Effector memory CD4-positive, alpha-beta T cell (primary cell): Measurements from ENCODE around the gene ASB5.
"Not testable (repeated sequence)": the region's sequence is repeated elsewhere in the genome, so short reads cannot be mapped to it uniquely, and the experiment has no call there.

Experiments
- DNase-seq, 3 donors: peaks; one replicate each; pipeline ENCODE4 v3.0.0-alpha.2; 2020
- H3K27ac ChIP-seq: 2 replicates; pipeline ENCODE4 v1.7.0; 2013; ENCODE audit warnings: mild to moderate bottlenecking, low read length, moderate library complexity; ENCODE audit not compliant: insufficient read depth, poor library complexity, severe bottlenecking
- H3K27me3 ChIP-seq: replicated peaks from 2 replicates; pipeline ENCODE4 v1.7.0; 2013; ENCODE audit warnings: mild to moderate bottlenecking, low read length; ENCODE audit not compliant: insufficient read depth, control insufficient read depth, poor library complexity, severe bottlenecking
- H3K36me3 ChIP-seq: 2 replicates; pipeline ENCODE4 v1.7.0; 2013; ENCODE audit warnings: mild to moderate bottlenecking, low read length, moderate library complexity; ENCODE audit not compliant: control insufficient read depth, insufficient read depth
- H3K4me1 ChIP-seq: 2 replicates; pipeline ENCODE4 v1.7.0; 2013; ENCODE audit warnings: low read length, mild to moderate bottlenecking; ENCODE audit not compliant: control insufficient read depth, insufficient read depth, poor library complexity, severe bottlenecking
- H3K4me3 ChIP-seq: 2 replicates; pipeline ENCODE4 v1.7.0; 2013; ENCODE audit warnings: low read length, low read depth, mild to moderate bottlenecking; ENCODE audit not compliant: insufficient read depth, poor library complexity, severe bottlenecking
- H3K9me3 ChIP-seq: 2 replicates; pipeline ENCODE4 v1.7.0; 2013; ENCODE audit warnings: mild to moderate bottlenecking, low read length, moderate library complexity; ENCODE audit not compliant: control insufficient read depth

Gene ASB5

GRCh38 chr4:176236946-176237345 lies 32.1 kb downstream of the ASB5 start:
- Histone ChIP-seq H3K27me3 (no peaks in the 10 kb centered on the region), H3K4me1 (no peaks in the 10 kb centered on the region), H3K36me3 (no peaks in the 10 kb centered on the region), H3K27ac (no peak overlapping the region), H3K4me3 (no peak overlapping the region), H3K9me3 (no peaks in the 10 kb centered on the region)
- DNase-seq = no peak

- Histone ChIP-seq H3K9me3 (no peaks in the 10 kb centered on the region), H3K36me3 (no peaks in the 10 kb centered on the region), H3K27me3 (no peaks in the 10 kb centered on the region), H3K27ac (no peak overlapping the region), H3K4me3 (no peak overlapping the region), H3K4me1 (no peaks in the 10 kb centered on the region)
- no peak for DNase-seq
These were observed 38.2 kb downstream of the ASB5 start for GRCh38 chr4:176230836-176231235.

GRCh38 chr4:176229645-176230044 lies 39.4 kb downstream of the ASB5 start:
- H3K4me3 ChIP-seq = no peak overlapping the region
- H3K27ac ChIP-seq = no peak overlapping the region
- H3K9me3 ChIP-seq = no peaks in the 10 kb centered on the region
- no peak for DNase-seq
- no peaks in the 10 kb centered on the region for H3K27me3 ChIP-seq
- no peaks in the 10 kb centered on the region for H3K4me1 ChIP-seq
- H3K36me3 ChIP-seq = no peaks in the 10 kb centered on the region

- no peaks in the 10 kb centered on the region for H3K36me3 ChIP-seq
- no peak for DNase-seq
- no peak overlapping the region for H3K27ac ChIP-seq
- H3K9me3 ChIP-seq = no peaks in the 10 kb centered on the region
- H3K4me3 ChIP-seq = no peak overlapping the region
- no peaks in the 10 kb centered on the region for H3K4me1 ChIP-seq
- H3K27me3 ChIP-seq = no peaks in the 10 kb centered on the region
These were observed 42.3 kb downstream of the ASB5 start for GRCh38 chr4:176226736-176227135.

GRCh38 chr4:176223561-176223960 lies 45.5 kb downstream of the ASB5 start:
- H3K9me3 ChIP-seq = no peaks in the 10 kb centered on the region

GRCh38 chr4:176222149-176222548 lies 46.9 kb downstream of the ASB5 start:
- Histone ChIP-seq H3K27ac (no peak overlapping the region), H3K4me3 (no peak overlapping the region), H3K36me3 (no peaks in the 10 kb centered on the region), H3K9me3 (no peaks in the 10 kb centered on the region), H3K27me3 (no peaks in the 10 kb centered on the region), H3K4me1 (no peaks in the 10 kb centered on the region)
- no peak for DNase-seq

More at GRCh38 chr4:176223561-176223960, 45.5 kb downstream of the ASB5 start:
- no peaks in the 10 kb centered on the region for H3K4me1 ChIP-seq
- H3K4me3 ChIP-seq = no peak overlapping the region
- no peaks in the 10 kb centered on the region for H3K36me3 ChIP-seq
- H3K27me3 ChIP-seq = no peaks in the 10 kb centered on the region
- no peak for DNase-seq
- no peak overlapping the region for H3K27ac ChIP-seq

- Histone ChIP-seq H3K27ac (no peak overlapping the region), H3K4me1 (no peaks in the 10 kb centered on the region), H3K27me3 (no peaks in the 10 kb centered on the region), H3K9me3 (no peaks in the 10 kb centered on the region), H3K36me3 (no peaks in the 10 kb centered on the region), H3K4me3 (no peak overlapping the region)
- DNase-seq = no peak
These were observed 51.5 kb downstream of the ASB5 start for GRCh38 chr4:176217510-176217909.

GRCh38 chr4:176212351-176212750 lies 56.7 kb downstream of the ASB5 start:
- not testable (repeated sequence) for H3K9me3 ChIP-seq, H3K36me3 ChIP-seq, H3K4me1 ChIP-seq, H3K27me3 ChIP-seq, DNase-seq, H3K4me3 ChIP-seq, H3K27ac ChIP-seq

GRCh38 chr4:176210579-176211296 lies 58.3 kb downstream of the ASB5 start:
- Histone ChIP-seq H3K4me1 (no peaks in the 10 kb centered on the region), H3K27ac (no peak overlapping the region), H3K36me3 (no peaks in the 10 kb centered on the region), H3K27me3 (no peaks in the 10 kb centered on the region), H3K9me3 (no peaks in the 10 kb centered on the region), H3K4me3 (no peak overlapping the region)
- no peak for DNase-seq

GRCh38 chr4:176210101-176210500 lies 58.9 kb downstream of the ASB5 start:
- no peak overlapping the region for H3K27ac ChIP-seq
- no peaks in the 10 kb centered on the region for H3K36me3 ChIP-seq
- no peaks in the 10 kb centered on the region for H3K9me3 ChIP-seq
- DNase-seq = no peak
- no peaks in the 10 kb centered on the region for H3K27me3 ChIP-seq
- H3K4me1 ChIP-seq = no peaks in the 10 kb centered on the region
- no peak overlapping the region for H3K4me3 ChIP-seq
